CD4-positive, alpha-beta T cell treated with Interleukin-6 for 4 hours (primary cell): ENCODE data around the gene DDAH2.

Experiments used
- DNase-seq: peaks from one replicate; pipeline ENCODE4 v3.0.0-alpha.2; 2020; ENCODE audit warnings: mixed read lengths

The DDAH2 gene, protein sequence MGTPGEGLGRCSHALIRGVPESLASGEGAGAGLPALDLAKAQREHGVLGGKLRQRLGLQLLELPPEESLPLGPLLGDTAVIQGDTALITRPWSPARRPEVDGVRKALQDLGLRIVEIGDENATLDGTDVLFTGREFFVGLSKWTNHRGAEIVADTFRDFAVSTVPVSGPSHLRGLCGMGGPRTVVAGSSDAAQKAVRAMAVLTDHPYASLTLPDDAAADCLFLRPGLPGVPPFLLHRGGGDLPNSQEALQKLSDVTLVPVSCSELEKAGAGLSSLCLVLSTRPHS

DNA sequence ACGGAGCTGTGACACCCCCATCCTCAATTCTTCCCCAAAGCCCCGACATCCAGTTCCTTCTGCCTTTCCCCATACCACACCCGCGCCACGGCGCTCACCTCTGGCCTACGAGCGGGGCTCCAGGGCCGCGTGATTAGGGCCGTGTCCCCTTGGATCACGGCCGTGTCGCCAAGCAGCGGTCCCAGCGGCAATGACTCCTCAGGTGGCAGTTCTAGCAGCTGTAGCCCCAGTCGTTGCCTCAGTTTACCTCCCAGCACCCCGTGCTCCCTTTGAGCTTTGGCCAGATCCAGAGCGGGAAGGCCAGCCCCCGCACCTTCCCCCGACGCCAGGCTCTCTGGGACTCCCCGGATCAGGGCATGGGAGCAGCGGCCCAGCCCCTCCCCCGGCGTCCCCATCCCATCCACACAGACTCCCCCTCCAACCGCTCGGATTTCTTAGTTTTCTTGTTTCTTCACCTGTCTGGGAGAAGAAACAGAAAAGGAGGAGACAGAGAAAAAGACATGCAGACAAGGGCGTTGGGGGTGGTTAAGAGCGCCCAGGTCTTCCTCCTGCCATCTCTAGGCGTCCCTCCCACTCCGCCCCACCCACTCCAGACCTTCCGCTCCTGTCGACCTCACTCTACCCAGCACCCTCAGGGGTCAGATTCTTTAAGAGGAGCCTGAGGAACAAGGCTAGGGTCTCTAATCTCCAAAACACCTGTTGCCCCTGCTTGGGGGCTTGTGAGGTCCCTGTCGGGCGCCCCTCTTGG lies at the start of gene DDAH2:
DDAH2 (minus strand) TSS at position 533 of the 748 bp plus-strand sequence; CDS start at position 395, 138 bp downstream.
- DNase-seq = no peak

DNA sequence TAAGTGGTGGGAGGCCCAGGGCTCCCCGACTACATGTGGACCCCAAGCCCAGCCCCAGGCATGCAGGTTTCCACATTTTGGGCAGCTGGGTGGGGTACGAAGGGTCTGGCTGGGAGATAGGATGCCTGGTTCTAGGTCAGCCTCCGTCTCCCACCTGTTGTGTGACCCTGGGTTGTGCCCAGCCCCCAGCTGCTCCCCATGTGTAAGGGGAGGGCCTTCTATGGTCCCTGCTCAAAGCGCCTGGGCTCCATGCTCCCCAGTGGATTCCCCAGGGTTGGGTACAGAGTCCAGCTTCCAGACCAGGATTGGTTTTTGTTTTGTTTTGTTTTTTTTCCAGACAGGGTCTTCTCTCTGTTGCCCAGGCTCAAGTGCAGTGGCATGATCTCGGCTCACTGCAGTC lies 49.1 kb upstream of the DDAH2 start:
- DNase-seq = no peak

DNA sequence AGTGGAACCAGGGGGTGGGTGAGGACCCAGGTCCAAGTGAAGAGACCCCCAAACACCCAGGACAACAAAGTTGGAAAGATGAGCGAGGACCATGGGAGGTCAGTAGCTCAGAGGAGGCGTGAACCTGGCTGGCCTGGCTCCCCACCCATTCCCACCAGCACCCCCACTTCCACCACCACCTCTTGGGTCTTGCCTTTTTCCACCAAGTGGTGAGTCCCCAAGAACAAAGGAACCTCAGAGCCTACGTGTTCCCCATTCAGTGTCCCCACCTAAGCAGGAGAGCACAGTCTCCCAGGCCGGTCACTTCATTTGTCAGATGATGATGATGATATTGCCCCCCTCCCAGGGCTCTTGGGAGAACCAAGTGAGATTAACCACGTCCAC lies 48.6 kb upstream of the DDAH2 start:
- DNase-seq = no peak

DNA sequence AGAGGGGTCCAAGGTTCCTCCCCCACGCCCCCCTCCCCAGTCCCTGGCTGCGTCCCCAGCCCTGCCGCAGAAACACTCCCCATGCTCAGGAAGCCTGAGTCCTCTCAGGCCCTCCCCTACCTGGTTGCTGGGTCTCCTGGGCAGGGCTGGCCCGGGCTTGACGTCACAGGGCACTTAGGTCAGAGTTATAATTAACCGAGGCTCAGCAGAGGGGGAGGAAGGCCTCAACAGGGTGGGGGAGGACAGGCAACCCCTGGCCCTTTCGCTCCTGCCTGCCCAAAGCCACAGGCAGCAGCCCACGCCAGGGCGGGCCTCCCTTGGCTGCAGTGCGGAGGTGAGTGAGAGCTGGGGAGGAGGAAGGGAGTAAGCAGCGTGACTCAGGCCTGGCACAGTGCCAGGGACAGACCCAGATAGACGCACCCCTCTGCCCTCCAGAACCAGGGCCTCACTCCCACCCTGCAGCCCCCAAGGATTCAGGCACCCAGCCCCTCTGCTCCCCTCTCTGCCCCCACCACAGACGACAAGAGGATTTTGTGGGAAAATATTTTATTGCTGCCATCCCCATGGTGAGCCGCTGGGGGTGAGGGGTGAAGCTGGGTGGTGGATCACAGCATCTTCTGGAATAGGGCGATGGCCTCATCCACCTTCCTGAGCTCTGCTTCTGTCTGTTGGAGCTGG lies 48.0 kb upstream of the DDAH2 start, which contains the start of gene VWA7:
VWA7 (minus strand) TSS at position 340 of the 678 bp plus-strand sequence. CDS start 549 bp downstream, outside the sequence.
- DNase-seq = peak; percentile 76

DNA sequence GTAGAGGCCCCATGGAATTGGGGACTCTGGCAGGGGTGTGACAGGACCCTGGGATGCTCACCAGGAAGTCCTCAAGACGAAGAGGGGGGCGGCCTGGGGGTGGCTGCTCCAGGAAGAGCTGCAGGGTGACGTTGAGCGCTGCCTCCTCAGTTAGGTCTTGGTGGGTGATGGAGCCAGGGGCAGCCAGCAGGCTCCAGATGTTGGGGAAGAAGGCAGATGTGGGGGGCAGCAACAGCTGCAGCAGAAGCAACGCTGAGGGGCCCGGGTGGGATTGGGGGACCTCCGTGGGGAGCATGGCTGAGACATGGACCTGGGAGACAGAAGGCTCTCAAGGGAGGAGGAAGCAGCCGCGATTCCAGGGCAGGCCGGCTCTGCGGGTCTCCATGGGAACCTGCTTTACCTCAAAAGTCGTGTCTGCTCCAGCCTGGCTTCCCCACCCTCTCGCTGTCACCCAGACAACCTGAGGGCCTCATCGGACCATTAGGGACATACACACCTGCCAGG lies 47.4 kb upstream of the DDAH2 start:
- DNase-seq = no peak

DNA sequence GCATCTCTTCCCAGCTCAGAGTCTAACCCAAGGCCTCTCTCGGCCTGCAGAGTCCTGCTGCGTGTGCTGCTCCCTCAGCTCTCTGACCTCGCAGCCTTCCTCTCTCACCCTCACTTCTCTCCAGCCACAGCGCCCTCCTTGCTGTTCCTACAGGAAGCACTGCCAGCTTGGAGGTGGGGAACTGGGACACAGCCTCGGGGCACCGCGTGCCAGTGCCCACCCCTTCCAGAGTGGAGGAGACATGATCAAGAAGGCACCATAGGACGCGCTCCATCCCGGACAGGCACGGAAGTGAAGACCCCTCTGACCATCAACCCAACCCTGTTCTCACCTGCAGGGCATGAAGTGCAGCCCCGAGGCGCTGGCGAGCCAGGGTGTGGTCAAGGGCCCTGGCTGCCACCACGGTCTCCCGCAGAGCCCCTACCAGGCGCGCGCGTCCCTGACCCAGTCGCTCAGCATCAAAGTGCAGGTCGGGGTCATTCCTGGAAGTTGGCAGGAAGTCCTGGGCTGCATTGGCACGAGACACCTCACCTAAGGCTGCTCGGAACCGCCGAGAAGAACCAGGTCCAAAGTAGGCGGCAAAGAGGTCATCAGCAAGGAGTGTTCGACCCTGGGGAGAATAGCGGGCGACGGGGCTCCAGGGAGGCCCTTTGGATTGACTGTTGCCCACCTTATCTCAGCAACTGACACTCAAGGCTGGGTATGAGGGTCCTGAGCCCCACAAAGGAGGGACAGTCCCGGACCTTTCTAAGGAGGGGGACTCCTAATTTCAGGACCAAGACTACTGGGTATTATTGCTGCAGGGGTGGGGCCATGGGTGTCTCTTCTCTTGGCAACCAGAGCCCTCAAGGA lies 46.8 kb upstream of the DDAH2 start:
- no peak for DNase-seq

DNA sequence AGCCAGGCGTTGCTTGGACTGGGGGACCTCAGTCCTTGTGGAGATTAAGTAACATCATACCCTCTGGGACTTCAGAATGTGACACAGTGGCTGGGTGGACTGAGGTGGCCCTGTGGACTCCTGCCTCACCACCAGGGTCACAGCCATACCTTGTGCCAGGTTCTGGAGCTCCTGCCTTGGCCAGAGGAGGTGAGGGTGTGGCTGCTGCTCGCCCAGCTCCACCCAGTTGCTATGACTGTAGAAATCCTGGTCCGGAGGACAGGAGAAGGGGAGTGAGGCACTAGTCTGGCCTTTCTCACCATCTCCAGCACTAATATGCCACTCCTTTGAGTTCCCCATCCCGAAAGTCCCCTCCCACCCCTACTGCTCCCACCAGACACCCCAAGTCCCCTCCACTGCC lies 46.1 kb upstream of the DDAH2 start:
- no peak for DNase-seq

DNA sequence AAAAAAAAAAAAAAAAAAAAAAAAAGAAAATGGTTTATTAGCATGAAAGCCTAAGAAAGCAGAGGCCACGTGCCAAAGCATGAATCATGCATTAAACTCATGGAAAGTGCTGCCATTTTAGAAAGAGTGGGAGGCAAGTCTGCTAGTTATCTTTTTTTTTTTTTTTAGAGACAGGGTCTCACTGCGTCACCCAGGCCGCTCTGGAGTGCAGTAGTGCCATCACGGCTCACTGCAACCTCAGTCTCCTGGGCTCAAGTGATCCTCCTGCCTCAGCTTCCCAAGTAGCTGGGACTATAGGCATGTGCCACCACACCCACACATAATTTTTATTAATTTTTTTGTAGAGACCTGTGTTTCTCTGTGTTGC lies 42.9 kb upstream of the DDAH2 start:
- DNase-seq = peak; percentile 27

DNA sequence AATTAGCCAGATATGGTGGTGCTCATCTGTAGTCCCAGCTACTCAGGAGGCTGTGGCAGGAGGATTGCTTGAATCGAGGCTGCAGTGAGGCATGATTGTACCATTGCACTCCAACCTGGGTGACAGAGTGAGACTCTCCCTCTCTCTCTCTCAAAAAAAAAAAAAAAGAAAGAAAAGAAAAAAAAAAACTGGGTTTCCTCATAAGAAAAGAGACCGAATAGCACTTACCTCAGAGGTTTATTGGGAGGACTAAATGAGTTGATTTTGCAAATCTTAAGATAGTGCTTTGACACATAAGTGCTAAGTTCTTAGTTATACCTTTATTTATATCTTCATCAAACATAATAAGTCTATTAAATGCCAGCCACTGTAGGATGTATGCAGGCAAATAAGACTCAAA lies 41.8 kb upstream of the DDAH2 start:
- no peak for DNase-seq

DNA sequence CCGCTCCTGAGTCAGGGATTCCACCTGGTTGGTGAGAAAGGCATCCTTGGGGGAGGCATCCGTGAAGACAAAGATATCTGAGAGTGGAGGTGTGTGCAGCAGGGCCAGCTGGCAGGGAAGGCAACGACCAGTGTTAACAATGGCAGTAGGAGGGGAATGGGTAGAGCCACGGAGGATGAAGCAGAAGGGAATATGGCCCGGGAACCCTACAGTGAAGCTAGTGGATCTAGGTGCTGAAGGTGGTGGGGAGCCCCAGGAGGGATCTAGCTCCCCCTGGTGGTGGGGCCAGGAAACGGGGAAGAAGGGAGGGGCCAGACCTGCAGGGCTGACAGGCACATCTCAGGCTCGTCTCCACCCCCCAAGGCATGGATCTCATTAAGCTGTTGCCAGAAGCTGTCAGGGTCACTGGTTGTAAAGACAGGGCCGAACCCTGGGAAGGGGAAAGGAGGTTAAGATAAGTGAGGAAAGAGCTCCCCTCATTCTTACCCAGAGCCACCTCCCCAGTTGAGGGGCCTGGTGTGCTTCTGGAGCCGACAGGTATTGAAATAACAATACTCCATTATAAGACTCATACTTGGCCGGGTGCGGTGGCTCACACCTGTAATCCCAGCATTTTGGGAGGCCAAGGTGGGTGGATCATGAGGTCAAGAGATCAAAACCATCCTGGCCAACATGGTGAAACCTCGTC lies 40.7 kb upstream of the DDAH2 start:
- peak; percentile 79 for DNase-seq

DNA sequence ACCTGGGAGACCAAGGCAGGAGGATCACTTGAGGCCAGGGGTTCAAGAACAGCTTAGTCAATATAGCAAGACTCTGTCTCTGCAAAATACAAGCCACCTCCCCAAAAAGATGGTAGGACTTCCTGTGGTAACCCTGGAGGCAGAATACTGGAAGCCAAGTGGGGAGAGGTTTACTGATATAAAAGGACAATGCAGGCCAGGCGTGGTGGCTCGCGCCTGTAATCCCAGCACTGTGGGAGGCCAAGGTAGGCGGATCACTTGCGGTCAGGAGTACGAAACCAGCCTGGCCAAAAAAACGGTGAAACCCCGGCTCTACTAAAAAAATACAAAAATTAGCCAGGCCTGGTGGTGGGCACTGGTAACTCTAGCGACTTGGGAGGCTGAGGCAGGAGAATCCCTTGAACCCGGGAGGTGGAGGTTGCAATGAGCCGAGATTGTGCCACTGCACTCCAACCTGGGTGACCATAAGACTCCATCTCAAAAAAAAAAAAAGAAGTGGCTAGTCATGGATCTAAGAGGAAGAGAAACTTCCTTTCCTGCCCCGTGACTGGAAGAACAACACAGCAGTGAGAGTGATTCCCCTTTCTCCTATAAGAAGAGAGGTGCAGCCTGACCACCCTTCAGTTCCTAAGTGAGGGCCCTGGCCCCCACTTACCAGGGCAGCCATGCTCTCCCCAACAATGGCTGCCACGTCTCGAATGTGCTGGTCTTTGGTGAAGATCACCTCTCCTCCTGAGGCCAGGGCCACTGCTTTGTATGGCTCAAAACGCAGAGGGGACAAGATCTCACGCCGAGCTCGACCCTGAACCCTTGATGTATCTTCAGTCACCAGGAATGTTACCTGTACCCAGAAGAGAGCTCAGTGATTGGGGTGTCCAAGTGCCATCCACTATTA lies 39.5 kb upstream of the DDAH2 start:
- DNase-seq = no peak

DNA sequence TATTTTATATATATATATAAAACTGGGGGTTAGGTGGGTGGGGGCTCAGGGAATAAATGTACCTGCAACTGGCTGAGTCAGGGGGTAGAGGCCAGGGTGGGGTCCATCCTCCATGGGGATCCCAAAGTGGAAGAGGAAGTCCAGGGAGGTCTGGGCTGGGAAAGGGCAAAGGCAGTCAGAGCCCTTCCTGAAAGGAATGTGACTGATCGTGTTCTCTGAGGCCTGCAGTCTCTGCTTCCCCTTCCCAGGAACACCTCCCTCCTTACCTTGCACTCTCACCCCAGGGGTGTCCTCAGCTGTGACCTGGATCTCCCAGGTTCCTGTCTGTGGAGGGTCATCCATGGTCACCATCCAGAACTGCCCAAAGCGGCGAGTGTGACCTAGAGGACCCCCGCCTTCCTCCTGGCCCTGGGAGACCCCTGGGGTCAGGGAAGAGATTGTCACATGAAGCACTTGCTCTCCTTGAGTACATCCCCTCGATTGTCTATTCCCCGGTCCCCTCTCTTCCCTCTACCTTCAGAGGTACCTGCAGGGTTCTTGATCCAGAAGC lies 38.1 kb upstream of the DDAH2 start:
- no peak for DNase-seq

DNA sequence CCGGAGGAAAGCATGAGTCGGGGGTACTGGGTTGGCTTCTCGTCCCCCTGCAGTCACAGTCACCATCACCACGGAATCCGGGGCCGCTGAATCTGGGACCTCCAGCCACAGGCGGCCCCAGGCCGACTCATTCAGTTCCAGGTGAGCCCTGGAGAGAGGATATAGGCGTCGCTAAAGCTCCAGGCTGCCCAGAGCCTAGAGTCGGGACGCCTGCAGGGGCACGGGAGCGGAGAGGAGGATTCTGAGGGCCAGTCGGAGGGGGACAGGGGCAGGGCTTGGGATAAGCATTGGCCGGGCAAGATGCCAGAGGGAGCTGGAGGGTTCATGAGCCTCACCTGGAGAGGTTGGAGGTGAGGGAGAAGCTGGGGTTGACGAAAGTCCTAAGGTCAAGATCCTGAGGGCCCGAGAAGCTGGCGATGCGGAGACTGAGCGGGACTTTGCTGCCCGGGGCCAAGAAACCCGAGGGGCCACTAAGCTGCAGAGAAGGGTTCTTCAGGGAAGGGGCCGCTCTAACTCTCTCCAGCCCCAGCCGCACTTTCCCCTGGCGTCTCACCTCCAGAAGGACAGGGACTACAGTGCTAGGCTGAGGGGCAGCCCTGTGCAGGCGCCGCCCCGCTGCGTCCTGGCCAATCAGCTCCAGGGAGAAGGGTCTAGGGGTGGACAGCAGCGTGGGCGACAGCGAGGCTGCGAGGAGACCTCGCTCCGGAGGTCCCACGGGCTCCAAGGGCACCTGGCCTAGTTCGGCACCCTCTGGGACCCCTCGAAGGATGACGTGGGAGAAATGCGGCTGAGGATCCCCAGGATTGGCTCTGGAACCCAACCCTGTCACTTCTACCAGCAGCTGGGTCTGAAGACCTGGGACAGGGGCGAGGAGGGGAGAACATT lies 37.1 kb upstream of the DDAH2 start:
- DNase-seq = no peak

DNA sequence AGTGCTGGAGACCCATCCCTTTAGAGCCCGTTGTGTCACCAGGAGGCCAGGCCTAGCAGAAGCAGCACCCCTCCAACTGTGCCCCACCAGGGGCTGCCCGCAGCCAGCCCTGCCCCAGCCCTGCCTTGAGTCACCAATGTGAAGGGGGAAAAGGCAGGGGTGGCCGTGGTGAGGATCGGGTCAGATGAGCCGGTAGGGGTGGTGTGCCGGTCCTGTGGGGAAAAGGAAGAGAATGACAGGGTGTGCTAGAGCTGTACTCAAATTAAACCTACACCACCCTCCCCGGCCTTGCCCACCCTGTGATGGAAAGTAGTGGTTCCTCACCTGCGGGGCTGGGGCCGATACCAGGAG lies 36.4 kb upstream of the DDAH2 start:
- DNase-seq = no peak

DNA sequence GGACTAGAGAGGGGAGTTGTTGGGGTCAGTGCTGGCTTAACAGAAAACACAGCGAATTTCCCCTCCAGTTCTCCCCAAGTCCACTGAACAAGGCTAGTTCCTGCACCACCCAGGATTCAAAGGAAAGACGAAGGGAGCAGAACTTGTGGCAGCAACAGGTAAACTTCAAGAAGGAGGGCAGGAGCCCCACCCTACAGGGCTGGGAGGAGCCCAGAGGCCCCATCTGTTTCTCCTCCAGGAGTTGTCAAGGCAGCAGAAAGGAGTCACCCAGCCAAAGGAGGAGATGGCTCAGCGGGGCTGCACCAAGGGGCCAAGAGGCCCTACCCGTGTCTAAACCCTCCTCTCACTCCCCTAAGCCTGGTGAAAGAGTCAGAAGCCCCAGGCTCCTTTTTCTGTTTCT lies 35.1 kb upstream of the DDAH2 start:
- no peak for DNase-seq

DNA sequence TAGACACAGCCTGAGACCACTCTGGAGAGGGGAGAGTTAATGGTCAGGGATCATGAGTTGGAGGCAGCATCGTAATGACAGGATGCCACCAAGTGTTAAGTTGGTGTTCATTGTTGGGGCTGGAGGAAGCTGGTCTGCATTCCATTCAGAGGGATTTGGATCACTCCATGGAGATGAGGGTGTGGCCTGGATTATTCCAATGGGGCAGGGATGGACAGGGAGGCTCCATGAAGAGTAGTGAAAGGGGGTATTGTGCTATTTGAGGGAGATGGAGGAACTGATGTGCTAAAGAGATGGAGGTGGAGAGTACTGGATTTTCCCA lies 34.5 kb upstream of the DDAH2 start:
- no peak for DNase-seq

DNA sequence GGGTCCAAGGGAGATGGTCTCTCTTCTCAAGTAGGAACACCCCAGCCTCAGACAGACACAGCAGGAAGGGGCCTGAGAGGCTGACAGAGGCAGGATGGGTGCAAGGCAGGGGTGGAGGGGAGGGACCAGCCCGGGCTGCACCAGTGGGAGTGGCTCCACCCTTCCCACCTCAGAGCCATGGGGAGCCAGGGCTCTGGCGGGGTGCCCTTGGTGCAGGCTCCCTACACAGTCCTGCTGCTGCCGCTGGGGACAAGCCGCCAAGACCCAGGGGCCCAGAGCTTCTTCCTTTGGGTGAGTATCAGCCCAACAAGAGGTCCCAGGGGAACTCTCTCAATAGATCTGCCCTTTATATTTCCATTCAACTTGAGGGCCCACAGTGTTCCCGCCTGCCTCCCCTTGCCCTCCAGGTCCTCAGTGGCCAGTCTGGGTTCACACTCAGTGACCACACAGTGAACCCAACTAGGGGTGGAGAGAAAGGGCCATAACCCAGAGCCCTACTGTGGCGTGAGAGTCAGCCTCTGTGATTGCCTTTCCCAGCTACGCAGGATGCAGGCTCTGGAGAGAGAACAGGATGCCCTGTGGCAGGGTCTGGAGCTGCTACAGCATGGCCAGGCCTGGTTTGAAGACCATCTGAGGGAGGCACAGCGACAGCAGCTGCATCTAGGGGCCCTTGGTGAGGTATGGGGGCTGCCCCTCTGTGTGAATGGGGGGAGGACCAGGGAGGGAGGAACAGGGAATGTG lies 33.9 kb upstream of the DDAH2 start:
- no peak for DNase-seq

DNA sequence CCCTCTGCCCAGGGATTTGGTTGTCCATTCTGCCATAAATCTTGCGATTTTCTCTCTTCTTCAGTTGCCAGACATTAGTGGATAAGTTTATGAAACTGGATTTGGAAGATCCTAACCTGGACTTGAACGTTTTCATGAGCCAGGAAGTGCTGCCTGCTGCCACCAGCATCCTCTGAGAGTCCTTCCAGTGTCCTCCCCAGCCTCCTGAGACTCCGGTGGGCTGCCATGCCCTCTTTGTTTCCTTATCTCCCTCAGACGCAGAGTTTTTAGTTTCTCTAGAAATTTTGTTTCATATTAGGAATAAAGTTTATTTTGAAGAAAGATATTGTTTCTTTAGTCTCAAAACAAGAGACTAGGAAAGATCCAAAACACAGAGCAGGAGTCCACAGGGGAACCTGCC lies 33.3 kb upstream of the DDAH2 start, which contains the start of gene SAPCD1:
SAPCD1 (plus strand) TSS at position 301 of the 400 bp plus-strand sequence. CDS start 399 bp downstream, outside the sequence.
- no peak for DNase-seq

DNA sequence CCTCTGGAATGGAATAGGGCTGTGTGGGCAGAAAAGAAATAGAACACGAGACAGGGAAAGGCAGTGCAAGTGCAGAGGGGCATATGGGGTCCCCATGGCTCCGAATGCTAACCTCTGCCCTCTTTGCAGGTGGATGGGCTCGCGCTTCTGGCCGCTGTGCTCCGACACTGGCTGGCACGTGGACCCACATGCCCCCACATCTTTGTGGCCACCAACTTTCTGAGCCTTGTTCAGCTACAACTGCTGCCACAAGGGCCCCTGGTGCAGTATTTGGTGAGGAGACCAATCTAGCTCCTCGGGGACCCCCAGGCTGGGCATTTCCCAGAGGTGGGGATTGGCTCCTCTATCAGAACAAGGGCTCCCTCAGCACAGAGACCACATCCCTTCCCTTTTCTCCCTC lies 32.2 kb upstream of the DDAH2 start:
- DNase-seq = no peak
